C4-2B (cell line): ENCODE measurements around the gene THAP5.

Experiments
- H3K27ac ChIP-seq: fragments of 450-650 bp; 2 replicates; pipeline ENCODE4 v1.5.1; 2017
- ZFX ChIP-seq: fragments of 450-650 bp; IDR thresholded peaks from 2 replicates; pipeline ENCODE4 v1.6.1; 2017
- TF ChIP-seq, protein P1 (sequence below): fragments of 450-650 bp; conservative IDR thresholded peaks from 2 replicates; pipeline ENCODE4 v1.5.1; 2017; ENCODE audit warnings: mild to moderate bottlenecking

The THAP5 gene

GRCh38 chr7:108584211-108584610, 14.7 kb upstream of the THAP5 start:
- TF ChIP-seq, protein P1, sequence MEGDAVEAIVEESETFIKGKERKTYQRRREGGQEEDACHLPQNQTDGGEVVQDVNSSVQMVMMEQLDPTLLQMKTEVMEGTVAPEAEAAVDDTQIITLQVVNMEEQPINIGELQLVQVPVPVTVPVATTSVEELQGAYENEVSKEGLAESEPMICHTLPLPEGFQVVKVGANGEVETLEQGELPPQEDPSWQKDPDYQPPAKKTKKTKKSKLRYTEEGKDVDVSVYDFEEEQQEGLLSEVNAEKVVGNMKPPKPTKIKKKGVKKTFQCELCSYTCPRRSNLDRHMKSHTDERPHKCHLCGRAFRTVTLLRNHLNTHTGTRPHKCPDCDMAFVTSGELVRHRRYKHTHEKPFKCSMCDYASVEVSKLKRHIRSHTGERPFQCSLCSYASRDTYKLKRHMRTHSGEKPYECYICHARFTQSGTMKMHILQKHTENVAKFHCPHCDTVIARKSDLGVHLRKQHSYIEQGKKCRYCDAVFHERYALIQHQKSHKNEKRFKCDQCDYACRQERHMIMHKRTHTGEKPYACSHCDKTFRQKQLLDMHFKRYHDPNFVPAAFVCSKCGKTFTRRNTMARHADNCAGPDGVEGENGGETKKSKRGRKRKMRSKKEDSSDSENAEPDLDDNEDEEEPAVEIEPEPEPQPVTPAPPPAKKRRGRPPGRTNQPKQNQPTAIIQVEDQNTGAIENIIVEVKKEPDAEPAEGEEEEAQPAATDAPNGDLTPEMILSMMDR = no peak
- TF ChIP-seq ZFX = no peak
- H3K27ac ChIP-seq = no peak overlapping the region

DNA sequence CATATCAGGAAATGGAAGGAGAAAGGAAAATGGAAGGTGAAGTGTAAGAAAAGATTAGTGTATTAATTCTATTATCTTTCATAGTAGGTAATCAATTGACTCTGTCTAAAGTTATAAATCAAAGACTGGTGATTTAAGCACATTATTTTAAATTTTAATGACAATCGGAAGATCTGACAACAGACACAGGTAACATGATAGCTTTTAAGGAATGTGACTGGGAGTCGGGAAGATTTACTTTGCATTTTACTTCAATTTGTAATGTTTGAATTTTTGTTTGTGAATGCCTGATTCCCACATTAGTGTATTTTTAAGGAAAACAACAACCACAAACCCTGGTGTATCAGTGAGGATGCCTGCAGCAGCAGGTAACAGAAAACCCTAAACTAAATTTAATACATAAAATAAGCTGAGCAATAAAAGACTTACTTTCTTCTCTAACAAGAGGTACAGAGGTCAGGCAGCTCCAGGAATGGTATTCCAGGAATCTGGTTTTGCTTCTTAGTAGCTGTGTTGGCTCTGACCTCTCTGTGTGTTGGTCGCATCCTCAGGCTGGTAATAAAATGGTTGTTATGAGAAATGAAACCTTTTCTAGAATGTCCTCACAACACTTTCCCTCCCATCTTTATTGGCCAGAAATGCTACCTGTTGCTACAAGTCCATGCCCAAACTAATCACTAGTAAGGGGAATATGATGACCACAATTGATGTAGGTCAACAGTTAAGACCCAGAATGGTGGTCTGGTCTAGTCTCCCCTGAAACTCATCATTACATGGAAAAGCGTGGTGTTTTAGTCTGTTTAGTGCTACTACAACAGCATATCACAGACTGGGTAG, 12.4 kb upstream of the THAP5 start:
- TF ChIP-seq ZFX = no peak
- TF ChIP-seq, protein P1 = no peak
- no peak overlapping the region for H3K27ac ChIP-seq

- TF ChIP-seq, protein P1 = no peak
- TF ChIP-seq ZFX = no peak
- no peak overlapping the region for H3K27ac ChIP-seq
These were observed 10.8 kb upstream of the THAP5 start for GRCh38 chr7:108580298-108580697.

GRCh38 chr7:108578937-108579336, 9.4 kb upstream of the THAP5 start:
- TF ChIP-seq, protein P1 = no peak
- TF ChIP-seq ZFX = no peak
- no peak overlapping the region for H3K27ac ChIP-seq

GRCh38 chr7:108576116-108576515, 6.6 kb upstream of the THAP5 start:
- TF ChIP-seq, protein P1 = no peak
- TF ChIP-seq ZFX = no peak

GRCh38 chr7:108575156-108575555, 5.7 kb upstream of the THAP5 start:
- no peak overlapping the region for H3K27ac ChIP-seq
- TF ChIP-seq ZFX = no peak
- TF ChIP-seq, protein P1 = no peak

More at GRCh38 chr7:108576116-108576515, 6.6 kb upstream of the THAP5 start:
- H3K27ac ChIP-seq = no peak overlapping the region

DNA sequence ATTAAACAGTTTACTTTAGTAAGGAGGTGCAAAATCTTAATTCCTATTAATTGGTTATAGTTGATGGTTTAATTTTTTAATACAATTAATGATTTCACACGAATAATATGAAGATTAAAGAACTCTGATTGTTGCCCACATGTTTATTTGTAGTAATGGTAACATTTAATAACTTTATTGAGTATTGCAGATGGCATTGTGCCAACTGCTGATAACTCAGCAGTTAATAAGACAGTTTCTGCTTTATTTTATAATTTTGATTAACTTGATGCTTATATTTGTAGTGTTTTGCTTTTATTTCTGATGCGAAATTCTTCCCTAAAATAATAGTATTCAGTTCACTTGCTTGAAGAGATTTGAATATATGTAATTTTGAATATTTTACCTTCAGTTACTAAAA, 3.0 kb upstream of the THAP5 start:
- no peak overlapping the region for H3K27ac ChIP-seq
- TF ChIP-seq, protein P1 = no peak
- no peak for TF ChIP-seq ZFX
